ENCODE measurements around the gene TREML4.

The TREML4 gene

DNA sequence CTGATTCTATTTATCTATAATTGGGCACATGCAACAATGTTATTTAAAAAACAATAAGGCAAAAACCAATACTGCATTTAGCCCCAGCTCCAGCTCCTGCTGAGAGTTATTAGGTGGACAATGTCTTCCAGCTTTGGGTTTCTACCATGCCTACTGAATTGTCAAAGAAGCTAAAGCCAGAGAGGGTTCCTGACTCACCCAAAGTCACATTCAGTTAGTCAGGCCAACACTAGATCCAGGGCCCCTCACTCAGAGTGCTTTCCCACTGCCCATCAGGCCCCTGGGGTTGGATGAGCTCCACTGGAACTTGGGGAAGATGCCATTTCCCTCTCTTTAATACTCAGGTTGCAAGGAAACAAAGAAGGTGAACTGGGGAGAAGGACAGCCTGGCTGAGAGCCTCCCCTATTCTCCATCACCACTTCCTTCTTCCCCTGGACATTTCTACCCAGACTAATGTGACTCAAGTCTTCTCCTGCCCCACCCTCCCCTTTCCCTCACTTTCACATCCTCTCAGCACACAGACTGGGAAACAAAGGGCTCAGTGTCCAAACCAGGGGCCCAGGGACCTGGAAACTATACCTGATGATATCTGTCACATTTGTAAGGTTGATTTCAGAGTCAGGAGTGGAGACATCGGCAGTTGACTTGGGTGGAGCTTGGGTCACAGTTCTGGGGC lies 52.4 kb downstream of the TREML4 start:
- no peak for TF ChIP-seq CTCF (IDR thresholded peaks at IDR 0.05; ENCODE audit: low read depth, low read length)
- Histone ChIP-seq H3K4me3 (ENCODE audit: low read depth, low read length) (no peak overlapping the region), H3K9me3 (no peaks in the 10 kb centered on the region), H3K4me1 (no peaks in the 10 kb centered on the region), H3K27me3 (peaks cover 11% of the 10 kb centered on the region), H3K36me3 (no peaks in the 10 kb centered on the region)
- DNase-seq, result no peak

- no peak overlapping the region for H3K4me3 ChIP-seq (ENCODE audit: low read depth, low read length)
- H3K9me3 ChIP-seq, result no peaks in the 10 kb centered on the region
- TF ChIP-seq CTCF (IDR thresholded peaks at IDR 0.05; ENCODE audit: low read depth, low read length), result no peak
- H3K36me3 ChIP-seq, result no peaks in the 10 kb centered on the region
- H3K4me1 ChIP-seq, result no peaks in the 10 kb centered on the region
- no peak for DNase-seq
- H3K27me3 ChIP-seq, result peaks cover 18% of the 10 kb centered on the region
Measured at GRCh38 chr6:41283600-41283999, 55.5 kb downstream of the TREML4 start.

DNA sequence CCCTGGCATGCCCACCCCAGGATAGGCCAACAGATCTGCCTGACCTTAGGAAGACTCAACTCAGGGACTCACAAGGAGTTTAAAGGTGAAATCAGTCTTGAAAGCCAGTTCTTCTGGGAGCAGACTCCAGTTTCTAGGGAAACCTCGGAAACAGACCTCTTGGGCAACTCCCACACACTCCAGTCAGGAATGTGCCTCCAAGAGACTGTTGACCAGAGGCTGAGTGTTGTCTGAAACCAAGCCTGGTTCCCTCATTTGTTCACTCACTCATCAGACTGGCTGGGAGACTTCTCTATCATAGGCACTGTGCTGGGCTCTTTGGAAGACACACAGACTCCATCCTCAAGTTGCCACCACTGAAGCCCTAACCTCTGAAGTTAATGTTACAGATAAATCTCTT lies 56.6 kb downstream of the TREML4 start:
- no peaks in the 10 kb centered on the region for H3K9me3 ChIP-seq
- DNase-seq, result no peak
- no peak for TF ChIP-seq CTCF (IDR thresholded peaks at IDR 0.05; ENCODE audit: low read depth, low read length)

GRCh38 chr6:41286544-41287346 lies 58.6 kb downstream of the TREML4 start, which contains the start of gene TREM1:
Gene TREM1, minus strand, starts transcription at chr6:41286682. Its CDS starts 27 bp downstream, at chr6:41286655.
- no peaks in the 10 kb centered on the region for H3K9me3 ChIP-seq
- H3K27me3 ChIP-seq, result peaks cover 23% of the 10 kb centered on the region
- no peaks in the 10 kb centered on the region for H3K36me3 ChIP-seq
- H3K4me3 ChIP-seq (ENCODE audit: low read depth, low read length), result no peak within 1 kb of the TSS
- H3K4me1 ChIP-seq, result no peaks in the 10 kb centered on the region
- TF ChIP-seq CTCF (IDR thresholded peaks at IDR 0.05; ENCODE audit: low read depth, low read length), result no peak
- no peak for DNase-seq

More for the DNA sequence above, 56.6 kb downstream of the TREML4 start:
- Histone ChIP-seq H3K27me3 (peaks cover 20% of the 10 kb centered on the region), H3K4me1 (no peaks in the 10 kb centered on the region), H3K36me3 (no peaks in the 10 kb centered on the region), H3K4me3 (ENCODE audit: low read depth, low read length) (no peak overlapping the region)

DNA sequence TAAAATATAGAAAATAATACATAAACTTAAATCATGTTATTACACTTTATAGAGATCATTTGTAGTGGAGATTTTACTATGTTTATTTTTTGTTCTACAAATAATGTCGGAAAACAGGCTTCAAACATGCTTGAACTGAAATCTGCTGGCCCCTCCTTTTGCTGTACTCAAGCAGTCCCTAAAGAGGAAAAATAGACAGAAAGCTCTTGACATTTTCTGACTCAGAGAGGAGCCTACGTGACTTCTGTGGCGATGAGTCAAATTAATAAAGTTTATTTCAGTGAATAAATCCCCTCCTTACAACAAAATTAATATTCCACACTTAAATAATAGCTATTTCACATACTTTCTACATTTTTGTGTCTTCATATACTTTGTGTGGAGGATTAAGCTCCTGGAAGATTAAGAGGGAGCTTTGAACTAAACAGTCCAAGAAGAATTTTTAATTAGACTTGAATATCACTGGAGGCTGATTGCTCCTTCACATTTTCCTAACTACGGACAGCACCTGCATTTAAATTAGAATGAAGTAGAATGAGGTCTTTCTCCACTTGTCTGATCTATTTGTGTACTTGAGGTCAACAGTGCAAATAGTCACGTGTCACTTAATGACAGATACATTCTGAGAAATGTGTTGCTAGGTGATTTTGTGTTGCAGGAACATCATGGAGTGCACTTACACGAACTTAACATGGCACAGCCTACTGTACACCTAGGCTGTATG lies 60.0 kb downstream of the TREML4 start:
- no peak for TF ChIP-seq CTCF (IDR thresholded peaks at IDR 0.05; ENCODE audit: low read depth, low read length)
- Histone ChIP-seq H3K4me3 (ENCODE audit: low read depth, low read length) (no peak overlapping the region), H3K36me3 (no peaks in the 10 kb centered on the region), H3K9me3 (no peaks in the 10 kb centered on the region), H3K27me3 (peaks cover 23% of the 10 kb centered on the region), H3K4me1 (no peaks in the 10 kb centered on the region)
- DNase-seq, result no peak

Measured in BE2C (cell line).